Measurements from ENCODE around the gene CDH4.

The CDH4 gene

GRCh38 chr20:61515922-61516321, 263.9 kb downstream of the CDH4 start:
- H3K27ac ChIP-seq (ENCODE audit: low read depth, low read length) = no peak overlapping the region
- H3K79me2 ChIP-seq (ENCODE audit: insufficient read depth, low read length) = no peaks in the 10 kb centered on the region
- H2AFZ ChIP-seq (ENCODE audit: low read depth, low read length, severe bottlenecking) = no peak overlapping the region
- no peaks in the 10 kb centered on the region for H3K36me3 ChIP-seq (ENCODE audit: low read length)
- H3F3A ChIP-seq (ENCODE audit: insufficient read depth) = no peaks in the 10 kb centered on the region
- H3K9me3 ChIP-seq (ENCODE audit: insufficient read depth, low read length) = no peaks in the 10 kb centered on the region
- H3K9me2 ChIP-seq (replicated peaks; ENCODE audit: insufficient read depth, low read length) = no peaks in the 10 kb centered on the region
- H3K9ac ChIP-seq (ENCODE audit: low read length) = no peak overlapping the region
- no peaks in the 10 kb centered on the region for H3K27me3 ChIP-seq (ENCODE audit: low read length)
- no peak overlapping the region for H3K4me2 ChIP-seq (ENCODE audit: low read depth, low read length, poor library complexity, severe bottlenecking)
- H4K20me1 ChIP-seq (ENCODE audit: low read depth, low read length) = no peaks in the 10 kb centered on the region
- H3K4me3 ChIP-seq (ENCODE audit: insufficient read depth, low read length, poor library complexity, severe bottlenecking) = no peak overlapping the region
- TF ChIP-seq CTCF (IDR thresholded peaks at IDR 0.05; ENCODE audit: insufficient read depth, low read length, poor library complexity, severe bottlenecking) = no peak
- TF ChIP-seq EZH2phosphoT487 (conservative IDR thresholded peaks at IDR 0.05; ENCODE audit: low read length) = no peak

GRCh38 chr20:61516346-61517208, 264.5 kb downstream of the CDH4 start:
- Histone ChIP-seq H3K9me3 (ENCODE audit: insufficient read depth, low read length) (no peaks in the 10 kb centered on the region), H3K27me3 (ENCODE audit: low read length) (no peaks in the 10 kb centered on the region), H3K79me2 (ENCODE audit: insufficient read depth, low read length) (no peaks in the 10 kb centered on the region), H3K36me3 (ENCODE audit: low read length) (no peaks in the 10 kb centered on the region), H3K9me2 (replicated peaks; ENCODE audit: insufficient read depth, low read length) (no peaks in the 10 kb centered on the region), H4K20me1 (ENCODE audit: low read depth, low read length) (no peaks in the 10 kb centered on the region), H3F3A (ENCODE audit: insufficient read depth) (no peaks in the 10 kb centered on the region), H3K27ac (ENCODE audit: low read depth, low read length) (no peak overlapping the region), H2AFZ (ENCODE audit: low read depth, low read length, severe bottlenecking) (no peak overlapping the region), H3K4me2 (ENCODE audit: low read depth, low read length, poor library complexity, severe bottlenecking) (no peak overlapping the region), H3K4me3 (ENCODE audit: insufficient read depth, low read length, poor library complexity, severe bottlenecking) (no peak overlapping the region), H3K9ac (ENCODE audit: low read length) (no peak overlapping the region)
- TF ChIP-seq CTCF (IDR thresholded peaks at IDR 0.05; ENCODE audit: insufficient read depth, low read length, poor library complexity, severe bottlenecking) (no peak), EZH2phosphoT487 (conservative IDR thresholded peaks at IDR 0.05; ENCODE audit: low read length) (no peak)

- Histone ChIP-seq H3K4me3 (ENCODE audit: insufficient read depth, low read length, poor library complexity, severe bottlenecking) (no peak overlapping the region), H3K9me2 (replicated peaks; ENCODE audit: insufficient read depth, low read length) (no peaks in the 10 kb centered on the region), H4K20me1 (ENCODE audit: low read depth, low read length) (no peaks in the 10 kb centered on the region), H3K4me2 (ENCODE audit: low read depth, low read length, poor library complexity, severe bottlenecking) (no peak overlapping the region), H3K79me2 (ENCODE audit: insufficient read depth, low read length) (no peaks in the 10 kb centered on the region), H2AFZ (ENCODE audit: low read depth, low read length, severe bottlenecking) (no peak overlapping the region), H3K27ac (ENCODE audit: low read depth, low read length) (no peak overlapping the region), H3K9me3 (ENCODE audit: insufficient read depth, low read length) (no peaks in the 10 kb centered on the region), H3K27me3 (ENCODE audit: low read length) (no peaks in the 10 kb centered on the region), H3K36me3 (ENCODE audit: low read length) (no peaks in the 10 kb centered on the region), H3K9ac (ENCODE audit: low read length) (no peak overlapping the region), H3F3A (ENCODE audit: insufficient read depth) (no peaks in the 10 kb centered on the region)
- TF ChIP-seq EZH2phosphoT487 (conservative IDR thresholded peaks at IDR 0.05; ENCODE audit: low read length) (no peak), CTCF (IDR thresholded peaks at IDR 0.05; ENCODE audit: insufficient read depth, low read length, poor library complexity, severe bottlenecking) (no peak)
Observed at GRCh38 chr20:61517419-61517818, 265.4 kb downstream of the CDH4 start.
